ENCODE results near the gene SMG9. TPM values are rescaled to one million over a fixed set of nuclear protein-coding genes. Genes with fewer than 3 reads are reported as not detected.

The SMG9 gene
- total and polyA plus RNA-seq, 4 donors: 23.5 to 55.9 (median 29.6) TPM

DNA sequence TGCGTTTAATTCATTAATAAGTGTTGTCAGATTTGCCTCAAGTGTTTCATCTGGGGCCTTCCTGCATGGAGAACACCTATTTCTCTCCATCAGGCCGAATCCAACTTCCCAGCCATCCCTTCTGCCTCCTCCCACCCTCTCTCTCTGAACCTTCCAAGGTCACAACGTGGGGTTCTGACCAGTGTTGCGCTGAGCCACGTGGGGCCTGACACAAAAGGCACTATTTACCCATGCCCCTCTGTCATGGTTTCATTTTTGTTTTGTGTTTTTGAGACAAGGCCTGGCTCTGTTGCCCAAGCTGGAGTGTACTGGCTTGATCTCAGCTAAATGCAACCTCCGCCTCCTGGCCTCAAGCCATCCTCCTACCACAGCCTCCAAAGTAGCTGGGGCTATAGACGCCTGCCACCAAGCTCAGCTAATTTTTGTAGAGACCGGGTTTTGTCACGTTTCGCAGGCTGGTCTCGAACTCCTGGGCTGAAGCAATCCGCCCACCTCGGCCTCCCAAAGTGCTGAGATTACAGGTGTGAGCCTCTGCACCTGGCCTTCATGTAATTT lies 47.5 kb downstream of the SMG9 start:
- H3K27ac ChIP-seq (ENCODE audit: low read depth in 1 of 2, low read length in 1 of 2): no peak overlapping the region
- H3K9me3 ChIP-seq (ENCODE audit: control insufficient read depth in 4 of 4, insufficient read depth in 3 of 4, low read length in 3 of 4): peaks cover 0 to 5% (median 0%) of the 10 kb centered on the region in 4 donors
- H3K4me3 ChIP-seq: no peak overlapping the region
- TF ChIP-seq, protein P1, sequence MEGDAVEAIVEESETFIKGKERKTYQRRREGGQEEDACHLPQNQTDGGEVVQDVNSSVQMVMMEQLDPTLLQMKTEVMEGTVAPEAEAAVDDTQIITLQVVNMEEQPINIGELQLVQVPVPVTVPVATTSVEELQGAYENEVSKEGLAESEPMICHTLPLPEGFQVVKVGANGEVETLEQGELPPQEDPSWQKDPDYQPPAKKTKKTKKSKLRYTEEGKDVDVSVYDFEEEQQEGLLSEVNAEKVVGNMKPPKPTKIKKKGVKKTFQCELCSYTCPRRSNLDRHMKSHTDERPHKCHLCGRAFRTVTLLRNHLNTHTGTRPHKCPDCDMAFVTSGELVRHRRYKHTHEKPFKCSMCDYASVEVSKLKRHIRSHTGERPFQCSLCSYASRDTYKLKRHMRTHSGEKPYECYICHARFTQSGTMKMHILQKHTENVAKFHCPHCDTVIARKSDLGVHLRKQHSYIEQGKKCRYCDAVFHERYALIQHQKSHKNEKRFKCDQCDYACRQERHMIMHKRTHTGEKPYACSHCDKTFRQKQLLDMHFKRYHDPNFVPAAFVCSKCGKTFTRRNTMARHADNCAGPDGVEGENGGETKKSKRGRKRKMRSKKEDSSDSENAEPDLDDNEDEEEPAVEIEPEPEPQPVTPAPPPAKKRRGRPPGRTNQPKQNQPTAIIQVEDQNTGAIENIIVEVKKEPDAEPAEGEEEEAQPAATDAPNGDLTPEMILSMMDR (IDR thresholded peaks at IDR 0.05; ENCODE audit: control extremely low read depth, extremely low read depth): no peak
- no peak for DNase-seq
- no peaks in the 10 kb centered on the region for H3K36me3 ChIP-seq (ENCODE audit: control insufficient read depth in 4 of 4, insufficient read depth in 4 of 4, low read length in 4 of 4)
- H3K9ac ChIP-seq (ENCODE audit: insufficient read depth in 1 of 2, low read length in 2 of 2): no peak overlapping the region
- WGBS, 2 donors: 86 to 90% methylated on average over 13 of the region's 13 CpGs
- H3K4me1 ChIP-seq (ENCODE audit: control insufficient read depth in 5 of 5, insufficient read depth in 5 of 5, low read length in 5 of 5): no peaks in the 10 kb centered on the region
- H3K27me3 ChIP-seq (ENCODE audit: control insufficient read depth in 3 of 3, insufficient read depth in 3 of 3, low read length in 2 of 3): no peaks in the 10 kb centered on the region
- ATAC-seq (ENCODE audit: insufficient read depth, low FRiP score): no peak

DNA sequence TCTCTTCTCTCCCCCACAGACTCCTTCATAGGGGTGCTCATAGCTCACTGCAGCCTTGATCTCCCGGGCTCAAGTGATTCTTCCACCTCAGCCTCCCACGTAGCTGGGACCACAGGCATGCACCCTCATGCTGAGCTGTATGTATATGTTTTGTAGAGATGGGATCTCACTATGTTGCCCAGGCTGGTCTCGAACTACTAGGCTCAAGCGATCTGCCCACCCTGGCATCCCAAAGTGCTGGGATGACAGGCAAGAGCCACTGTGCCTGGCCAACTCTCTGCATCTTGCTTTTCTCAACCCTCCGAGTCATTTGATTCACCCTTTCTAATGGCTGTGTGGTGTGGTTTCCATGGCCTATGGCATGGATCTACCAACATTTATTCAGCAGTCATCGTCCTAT lies 49.0 kb downstream of the SMG9 start:
- no peak for DNase-seq
- WGBS, 2 donors: 82 to 84% methylated on average over 6 of the region's 6 CpGs
- Histone ChIP-seq H3K4me1 (ENCODE audit: control insufficient read depth in 5 of 5, insufficient read depth in 5 of 5, low read length in 5 of 5) (peaks cover 0 to under 1% (median 0%) of the 10 kb centered on the region in 5 donors), H3K9ac (ENCODE audit: insufficient read depth in 1 of 2, low read length in 2 of 2) (no peak overlapping the region), H3K27me3 (ENCODE audit: control insufficient read depth in 3 of 3, insufficient read depth in 3 of 3, low read length in 2 of 3) (no peaks in the 10 kb centered on the region), H3K9me3 (ENCODE audit: control insufficient read depth in 4 of 4, insufficient read depth in 3 of 4, low read length in 3 of 4) (peaks cover 0 to 5% (median 0%) of the 10 kb centered on the region in 4 donors), H3K4me3 (no peak overlapping the region), H3K27ac (ENCODE audit: low read depth in 1 of 2, low read length in 1 of 2) (no peak overlapping the region), H3K36me3 (ENCODE audit: control insufficient read depth in 4 of 4, insufficient read depth in 4 of 4, low read length in 4 of 4) (no peaks in the 10 kb centered on the region)
- TF ChIP-seq, protein P1 (IDR thresholded peaks at IDR 0.05; ENCODE audit: control extremely low read depth, extremely low read depth): no peak
- ATAC-seq (ENCODE audit: insufficient read depth, low FRiP score): no peak

DNA sequence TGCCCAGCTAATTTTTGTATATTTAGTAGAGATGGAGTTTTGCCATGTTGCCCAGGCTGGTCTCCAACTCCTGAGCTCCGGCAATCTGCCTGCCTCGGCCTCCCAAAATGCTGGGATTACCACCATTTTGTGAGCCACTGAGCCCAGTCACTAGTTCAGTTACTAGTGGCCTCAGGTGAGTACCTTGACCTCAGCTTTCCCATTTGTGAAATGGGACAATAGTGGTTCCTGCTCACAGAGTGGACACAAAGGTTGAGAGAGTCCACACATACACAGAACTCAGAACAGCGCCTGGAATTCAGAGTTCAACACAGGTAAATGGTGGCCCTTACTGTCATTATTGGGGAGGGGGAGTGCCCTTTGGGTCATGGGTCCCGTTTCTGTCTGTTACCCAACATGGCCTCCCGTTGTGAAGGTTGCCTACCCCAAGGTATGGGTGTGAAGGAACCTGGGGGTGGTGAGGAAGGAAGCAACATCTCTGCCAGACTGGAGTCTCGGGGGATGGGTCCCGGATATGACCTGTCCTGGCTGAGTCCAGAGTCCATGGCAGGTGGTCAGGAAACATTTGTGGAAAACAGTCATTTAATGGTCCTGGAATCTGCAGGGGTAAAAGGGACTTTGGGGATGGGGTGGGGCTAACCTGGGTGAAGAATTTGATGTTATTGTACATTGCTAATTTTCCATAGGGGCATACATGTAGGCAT lies 50.6 kb downstream of the SMG9 start:
- Histone ChIP-seq H3K27ac (ENCODE audit: low read depth in 1 of 2, low read length in 1 of 2) (no peak overlapping the region), H3K4me1 (ENCODE audit: control insufficient read depth in 5 of 5, insufficient read depth in 5 of 5, low read length in 5 of 5) (peaks cover 0 to 9% (median 3%) of the 10 kb centered on the region in 5 donors), H3K36me3 (ENCODE audit: control insufficient read depth in 4 of 4, insufficient read depth in 4 of 4, low read length in 4 of 4) (no peaks in the 10 kb centered on the region), H3K27me3 (ENCODE audit: control insufficient read depth in 3 of 3, insufficient read depth in 3 of 3, low read length in 2 of 3) (no peaks in the 10 kb centered on the region), H3K9ac (ENCODE audit: insufficient read depth in 1 of 2, low read length in 2 of 2) (no peak overlapping the region), H3K9me3 (ENCODE audit: control insufficient read depth in 4 of 4, insufficient read depth in 3 of 4, low read length in 3 of 4) (peaks cover 0 to 8% (median 0%) of the 10 kb centered on the region in 4 donors), H3K4me3 (no peak overlapping the region)
- TF ChIP-seq, protein P1 (IDR thresholded peaks at IDR 0.05; ENCODE audit: control extremely low read depth, extremely low read depth): no peak
- DNase-seq (no peak), ATAC-seq (ENCODE audit: insufficient read depth, low FRiP score) (no peak)
- WGBS, 2 donors: 69 to 81% methylated on average over 7 of the region's 7 CpGs
